Ishikawa (cell line): ENCODE data around the gene GMDS.

Experiments used
- CEBPB ChIP-seq: IDR thresholded peaks from 2 replicates; pipeline ENCODE4 v1.6.1; 2012
- CREB1 ChIP-seq: IDR thresholded peaks from 2 replicates; pipeline ENCODE4 v1.6.1; 2012; ENCODE audit warnings: low read depth
- EGR1 ChIP-seq: IDR thresholded peaks from 2 replicates; pipeline ENCODE4 v1.6.1; 2012
- EP300 ChIP-seq: IDR thresholded peaks from 2 replicates; pipeline ENCODE4 v1.6.1; 2012; ENCODE audit warnings: borderline replicate concordance
- FOXM1 ChIP-seq: IDR thresholded peaks from 2 replicates; pipeline ENCODE4 v1.6.1; 2012; ENCODE audit warnings: low read depth, borderline replicate concordance
- MAX ChIP-seq: IDR thresholded peaks from 2 replicates; pipeline ENCODE4 v1.6.1; 2012
- NFIC ChIP-seq: IDR thresholded peaks from 2 replicates; pipeline ENCODE4 v1.6.1; 2012
- RAD21 ChIP-seq: IDR thresholded peaks from 2 replicates; pipeline ENCODE4 v1.6.1; 2012; ENCODE audit warnings: low read depth
- REST ChIP-seq: IDR thresholded peaks from 2 replicates; pipeline ENCODE4 v1.6.1; 2012; ENCODE audit warnings: low read depth, mild to moderate bottlenecking
- TAF1 ChIP-seq: IDR thresholded peaks from 2 replicates; pipeline ENCODE4 v1.6.1; 2012; ENCODE audit warnings: low read depth, mild to moderate bottlenecking
- TCF12 ChIP-seq: IDR thresholded peaks from 2 replicates; pipeline ENCODE4 v1.6.1; 2012; ENCODE audit warnings: low read depth
- TEAD4 ChIP-seq: IDR thresholded peaks from 2 replicates; pipeline ENCODE4 v1.6.1; 2012
- USF1 ChIP-seq: IDR thresholded peaks from 2 replicates; pipeline ENCODE4 v1.6.1; 2012
- YY1 ChIP-seq: IDR thresholded peaks from 2 replicates; pipeline ENCODE4 v1.6.1; 2012; ENCODE audit warnings: low read depth

- TF ChIP-seq MAX (no peak), REST (no peak), EP300 (no peak), CEBPB (no peak), EGR1 (no peak), RAD21 (no peak), TAF1 (no peak), YY1 (no peak), CREB1 (no peak), TCF12 (no peak), FOXM1 (no peak), NFIC (no peak), TEAD4 (no peak), USF1 (no peak)
Observed at GRCh38 chr6:1678201-1678600, 567.2 kb downstream of the GMDS start.
